Pulmonary artery endothelial cell (primary cell): ENCODE results near the gene RASGEF1C. TPM values are rescaled to one million over a fixed set of nuclear protein-coding genes. Genes with fewer than 3 reads are reported as not detected.

Experiments
- DNase-seq: peaks from one replicate; pipeline ENCODE4 v3.0.0-alpha.2; 2011; ENCODE audit warnings: low read depth, low spot score
- total RNA-seq: library from RNA; depleted of rRNA; stranded (reverse); fragments of >200 nt; gene quantifications from 2 replicates; pipeline ENCODE4 v1.2.3, GENCODE V29; 2014

RASGEF1C gene
- total RNA-seq, 1 donor from 2014 or later, result not detected

- no peak for DNase-seq
Measured at GRCh38 chr5:180059326-180059725, 149.7 kb downstream of the RASGEF1C start.

GRCh38 chr5:180056153-180056552 lies 152.9 kb downstream of the RASGEF1C start:
- DNase-seq, result no peak

GRCh38 chr5:180054226-180054625 lies 154.8 kb downstream of the RASGEF1C start:
- no peak for DNase-seq

GRCh38 chr5:180053061-180053602 lies 155.9 kb downstream of the RASGEF1C start:
- DNase-seq, result no peak

GRCh38 chr5:180052211-180052818 lies 156.7 kb downstream of the RASGEF1C start:
- DNase-seq, result no peak

Other genes with a start within 250 kb of the RASGEF1C start
- gene RNF130, start 137.5 kb downstream of the RASGEF1C start, total RNA-seq, result 27.6 and 28.1 TPM in 2 replicates
- 22.4 and 25.7 TPM in 2 replicates for gene MAPK9, start 82.9 kb upstream of the RASGEF1C start, total RNA-seq
- gene GFPT2, start 144.1 kb upstream of the RASGEF1C start, total RNA-seq, result 0.46 and 8.6 TPM in 2 replicates